ENCODE results near the gene IL17RE.

- TF ChIP-seq EP300 (IDR thresholded peaks at IDR 0.05) = no peak
- TF ChIP-seq POLR2A (IDR thresholded peaks at IDR 0.05) = no peak
- no peak for TF ChIP-seq POLR2AphosphoS5 (IDR thresholded peaks at IDR 0.05)
These were observed 31.7 kb upstream of the IL17RE start for GRCh38 chr3:9870978-9871377.
